Left hindlimb (tissue), 1 donor: ENCODE results near the gene AGBL1.
"Not testable (repeated sequence)": the region's sequence is repeated elsewhere in the genome, so short reads cannot be mapped to it uniquely, and the experiment has no call there.

Experiments
- DNase-seq: peaks from one replicate; pipeline ENCODE4 v3.0.0-alpha.2; 2018

The AGBL1 gene

GRCh38 chr15:86837294-86838061 lies 757.8 kb downstream of the AGBL1 start:
- DNase-seq, result no peak

- no peak for DNase-seq
Measured at GRCh38 chr15:86839502-86839901, 759.8 kb downstream of the AGBL1 start.

DNA sequence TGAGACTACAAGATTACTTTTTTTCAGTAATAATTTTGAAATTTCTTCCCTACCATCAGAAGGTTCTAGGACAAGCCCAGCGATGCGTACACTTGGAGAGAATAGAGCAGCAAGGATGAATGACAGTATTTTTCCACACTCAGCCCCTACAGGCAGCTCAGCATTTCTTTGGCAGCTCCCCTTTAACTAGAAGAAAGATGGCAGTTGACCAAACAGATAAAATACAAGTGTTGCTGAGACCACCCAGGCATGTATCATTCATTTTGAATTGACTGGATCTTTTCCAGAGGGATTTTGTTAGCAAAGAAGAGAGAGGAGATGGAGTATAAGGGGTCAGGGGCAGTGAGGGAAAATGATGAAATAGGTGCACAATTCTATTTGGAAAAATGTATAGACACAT lies 761.3 kb downstream of the AGBL1 start:
- no peak for DNase-seq

- no peak for DNase-seq
Measured at GRCh38 chr15:86842199-86842598, 762.5 kb downstream of the AGBL1 start.

DNA sequence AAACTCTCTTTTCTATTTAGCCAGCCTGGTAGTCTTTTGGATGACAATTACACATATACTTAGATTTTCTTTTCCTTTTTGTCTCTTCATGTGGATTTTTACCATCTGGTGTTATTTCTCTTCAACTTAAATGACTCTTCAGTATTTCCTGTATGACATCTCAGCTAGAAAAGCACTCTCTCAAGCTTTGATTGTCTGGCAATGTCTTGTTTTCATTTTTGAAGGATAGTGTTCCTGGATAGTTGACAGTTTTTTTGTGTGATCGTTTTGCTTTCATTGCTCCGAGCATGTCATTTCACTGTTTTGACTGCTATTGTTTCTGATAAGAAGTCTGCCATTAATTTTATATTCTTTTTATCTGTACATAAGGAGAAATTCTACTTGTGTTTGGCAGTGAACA lies 766.4 kb downstream of the AGBL1 start:
- DNase-seq, result no peak

DNA sequence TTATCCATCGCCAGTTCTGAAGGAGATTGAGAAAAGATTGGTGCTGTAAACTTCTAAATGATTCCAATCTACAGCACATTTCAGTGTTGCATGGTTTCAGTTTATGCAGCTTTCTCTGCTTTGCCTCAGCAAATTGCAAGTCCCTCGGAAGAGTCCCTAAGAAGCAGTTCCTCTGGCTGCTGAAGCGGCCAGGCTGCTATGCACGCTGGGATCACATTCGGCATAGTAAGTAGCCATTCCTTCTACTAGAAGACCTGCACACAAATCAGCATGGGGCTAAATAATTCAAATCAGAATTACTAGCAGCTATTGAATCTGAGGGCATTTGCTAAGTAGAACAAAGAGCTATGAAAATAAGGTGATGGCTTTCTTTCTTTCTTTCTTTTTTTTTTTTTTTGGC lies 769.5 kb downstream of the AGBL1 start:
- no peak for DNase-seq

- DNase-seq, result no peak
Measured at GRCh38 chr15:86849558-86850285, 770.1 kb downstream of the AGBL1 start.

DNA sequence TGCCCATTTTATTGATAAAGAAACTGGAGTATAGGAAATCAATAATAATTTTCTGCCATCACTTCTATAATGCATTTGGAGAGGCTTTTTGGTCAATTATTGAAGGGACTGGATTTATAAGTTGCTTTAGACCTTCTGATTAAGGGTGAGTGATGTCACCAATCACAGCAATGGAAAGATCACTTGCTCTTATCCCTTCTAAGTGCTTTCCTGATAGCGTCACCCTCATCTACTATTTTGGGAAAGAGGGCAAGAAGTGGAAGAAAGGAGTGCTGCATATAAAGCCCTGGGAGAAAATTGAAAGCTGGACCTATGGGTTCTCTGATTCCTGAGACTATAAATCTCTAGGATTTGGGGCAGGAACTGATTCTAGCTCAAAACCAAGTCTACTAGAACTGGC lies 771.3 kb downstream of the AGBL1 start:
- DNase-seq, result no peak

DNA sequence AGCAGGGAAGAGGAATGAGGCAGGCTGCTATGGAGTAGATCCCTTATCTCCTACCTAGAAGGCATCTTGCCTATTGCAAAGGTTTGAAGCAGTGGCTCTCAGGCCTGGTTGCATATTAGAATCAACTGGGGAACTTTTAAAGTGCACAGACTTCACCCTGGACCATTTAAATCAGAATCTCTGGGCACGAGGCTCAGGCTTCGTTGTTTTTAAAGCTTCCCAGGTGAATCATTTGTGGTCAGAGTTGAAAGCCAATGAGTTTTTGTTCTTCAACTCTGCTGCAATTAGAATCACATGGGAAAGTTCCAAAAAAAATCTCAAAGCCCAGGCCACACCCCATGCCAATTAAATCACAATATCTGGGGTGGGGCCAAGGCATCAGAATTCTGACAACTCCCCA lies 773.1 kb downstream of the AGBL1 start:
- no peak for DNase-seq

GRCh38 chr15:86854176-86854575 lies 774.5 kb downstream of the AGBL1 start:
- DNase-seq, result no peak

GRCh38 chr15:86855307-86856291 lies 775.9 kb downstream of the AGBL1 start:
- no peak for DNase-seq

DNA sequence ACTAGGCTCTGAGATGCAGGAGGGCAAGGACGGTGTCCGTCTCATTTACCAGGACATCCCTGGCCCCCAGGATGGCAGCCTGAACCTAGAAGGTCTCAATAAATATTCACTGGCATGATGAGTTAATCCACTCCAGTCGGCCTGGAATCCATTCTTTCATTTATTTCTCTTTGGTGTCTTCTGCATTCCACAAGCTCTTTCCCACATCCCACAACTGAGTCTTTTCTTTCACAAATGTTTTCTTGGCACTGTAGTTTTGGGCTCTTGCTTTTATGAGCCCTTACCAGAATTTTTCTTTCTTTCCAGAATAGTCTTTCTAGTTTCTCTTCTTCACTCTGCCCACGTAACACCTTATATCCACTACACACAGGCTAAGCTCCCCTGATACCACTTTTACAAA lies 778.0 kb downstream of the AGBL1 start:
- no peak for DNase-seq

DNA sequence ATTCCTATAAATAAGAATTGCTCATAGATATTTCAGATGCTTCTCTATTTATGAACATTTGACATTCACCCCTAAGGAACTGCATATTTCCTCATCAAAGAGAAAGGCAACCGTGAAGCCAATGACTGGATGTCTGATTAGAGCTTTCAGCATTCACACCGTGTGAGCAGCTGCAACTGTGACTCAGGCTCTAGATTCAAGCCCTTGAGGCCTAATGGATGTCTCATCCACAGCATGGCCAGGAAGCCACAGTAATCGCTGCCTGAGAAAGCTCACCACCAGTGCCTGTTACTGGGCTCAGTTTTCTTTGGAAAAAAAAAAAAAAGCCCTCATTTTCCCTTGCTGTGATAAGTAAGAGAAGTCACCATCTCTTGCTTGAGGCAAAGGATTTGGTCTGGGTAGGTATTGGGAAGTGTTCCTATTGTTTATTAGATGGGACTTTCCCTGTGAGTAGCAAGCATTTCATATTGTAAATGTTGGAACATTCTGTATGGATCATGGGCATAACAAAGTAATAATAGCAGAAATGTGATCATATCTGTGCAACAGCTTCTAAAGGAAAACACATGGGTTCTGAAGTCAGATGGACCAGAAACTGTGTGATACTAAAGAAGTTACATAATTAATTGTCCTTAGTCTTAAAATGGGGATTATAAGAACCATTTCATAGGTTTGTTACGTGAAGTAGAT lies 783.7 kb downstream of the AGBL1 start:
- DNase-seq, result no peak

GRCh38 chr15:86865920-86866319 lies 786.2 kb downstream of the AGBL1 start:
- no peak for DNase-seq

DNA sequence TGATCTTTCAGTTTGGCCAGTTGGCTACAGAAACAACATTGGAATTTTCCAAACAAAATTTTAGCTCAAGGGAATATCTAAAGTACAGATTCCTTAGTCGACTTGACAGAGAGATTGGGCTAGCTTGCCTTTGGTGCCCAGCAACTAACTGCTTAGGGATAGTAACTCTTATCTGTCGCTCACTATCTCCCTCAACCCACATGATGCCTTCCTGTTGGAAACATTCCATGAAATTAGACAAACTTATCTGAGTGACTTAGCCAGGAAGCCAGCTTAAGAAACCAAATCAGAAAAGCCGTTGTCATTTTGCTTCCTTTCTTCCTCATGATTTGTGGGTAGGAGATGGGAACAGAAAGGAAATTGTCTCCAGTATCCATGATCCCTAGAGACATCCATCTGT lies 791.2 kb downstream of the AGBL1 start:
- no peak for DNase-seq

DNA sequence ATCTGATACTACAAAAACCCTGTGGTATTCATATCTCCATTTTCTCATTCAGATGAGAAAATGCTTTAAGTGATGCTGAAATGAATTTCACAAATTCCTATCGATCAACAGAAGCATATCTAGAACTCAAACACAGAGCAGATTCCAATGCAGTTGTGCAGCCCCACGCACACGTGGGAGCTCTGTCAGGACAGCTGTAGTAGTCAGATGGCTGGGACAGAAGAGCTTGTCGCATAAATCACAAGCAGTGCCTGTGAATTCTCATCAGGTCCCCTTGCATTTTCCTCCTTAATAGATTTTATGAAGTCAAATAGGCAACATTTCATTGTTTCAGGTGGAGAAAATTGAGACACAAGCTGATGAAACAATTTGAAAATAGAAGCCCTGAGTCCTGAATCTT lies 792.3 kb downstream of the AGBL1 start:
- no peak for DNase-seq

DNA sequence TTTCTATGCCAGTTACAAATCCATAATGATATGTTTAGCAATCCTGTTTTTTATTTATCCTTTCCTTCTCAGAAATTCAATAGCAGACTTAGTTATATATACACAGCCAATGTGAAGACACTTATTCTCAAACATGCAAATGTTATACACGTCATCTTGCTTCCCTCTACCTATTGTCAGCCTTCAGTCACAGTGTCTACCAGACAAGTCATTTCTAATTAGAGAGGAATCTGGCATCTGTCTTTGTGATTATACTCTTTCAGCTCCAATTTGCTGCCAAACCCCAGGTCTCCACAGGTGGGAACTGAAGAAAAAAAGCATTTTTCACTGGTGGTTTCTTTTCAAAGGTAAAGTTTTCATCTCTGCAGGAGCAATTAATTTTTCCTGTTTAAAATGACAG lies 793.1 kb downstream of the AGBL1 start:
- no peak for DNase-seq

- DNase-seq, result no peak
Measured at GRCh38 chr15:86875067-86875466, 795.4 kb downstream of the AGBL1 start.

- no peak for DNase-seq
Measured at GRCh38 chr15:86876387-86876944, 796.8 kb downstream of the AGBL1 start.

DNA sequence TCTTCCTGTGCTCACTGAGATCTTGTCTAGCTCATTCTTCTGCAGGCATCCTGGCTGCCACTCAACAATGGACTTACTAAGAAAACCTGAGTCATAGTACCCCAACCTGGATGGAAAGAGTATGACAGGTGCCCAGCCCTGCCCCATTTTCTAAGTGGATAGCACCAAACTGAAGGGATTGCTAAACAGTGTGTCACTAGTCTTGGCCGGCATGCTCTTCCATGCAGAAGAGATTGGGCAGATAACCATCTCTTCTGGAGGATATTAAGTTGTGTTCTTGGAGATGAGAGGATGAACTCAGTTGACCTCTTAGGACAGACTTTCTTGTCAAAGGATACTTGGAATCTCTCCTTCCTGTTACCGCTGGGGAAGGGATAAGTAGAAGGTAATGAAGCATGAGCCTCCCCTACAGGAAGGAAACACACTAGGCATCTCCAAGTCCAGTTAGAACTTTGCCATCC lies 797.5 kb downstream of the AGBL1 start:
- DNase-seq, result no peak

DNA sequence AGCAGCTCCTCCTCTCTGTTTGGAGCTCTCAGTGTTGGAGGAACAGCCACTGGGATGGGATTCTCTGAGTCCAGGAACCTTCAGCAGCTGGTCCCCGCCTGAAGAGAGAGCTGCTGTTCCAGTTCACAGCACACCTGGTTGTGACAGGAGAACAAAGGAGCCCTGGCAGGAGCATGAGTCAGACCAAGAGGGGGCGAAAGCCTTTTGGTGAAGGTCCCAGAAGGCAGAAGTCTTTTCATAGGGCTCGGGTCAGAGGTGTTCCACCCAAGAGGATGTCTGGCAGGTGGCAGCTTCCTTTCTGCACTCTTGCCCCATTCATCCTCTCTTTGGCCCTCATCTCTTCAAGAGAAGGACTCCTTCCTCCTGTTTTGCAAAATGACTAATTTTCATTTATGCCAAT lies 799.2 kb downstream of the AGBL1 start:
- not testable (repeated sequence) for DNase-seq
